ENCODE data around the gene CCL7.

Gene CCL7

GRCh38 chr17:34252444-34253138 is 17.4 kb upstream of the CCL7 start:
- no peaks in the 10 kb centered on the region for H3K27me3 ChIP-seq (ENCODE audit: low read depth)
- no peaks in the 10 kb centered on the region for H3K36me3 ChIP-seq (replicated peaks)
- no peaks in the 10 kb centered on the region for H3K9me3 ChIP-seq
- DNase-seq (ENCODE audit: low spot score in 2 of 2), result peak in 1 of 2 experiments; percentile 46
- peaks cover 22% of the 10 kb centered on the region for H3K4me1 ChIP-seq
- in situ Hi-C loops (cut with MboI; ENCODE audit: low sequenced_read_pairs), result no loop called here
- H3K4me3 ChIP-seq, result no peak overlapping the region

- no peak for DNase-seq (ENCODE audit: low spot score in 2 of 2)
- Histone ChIP-seq H3K4me1 (peaks cover 22% of the 10 kb centered on the region), H3K9me3 (no peaks in the 10 kb centered on the region), H3K27me3 (ENCODE audit: low read depth) (no peaks in the 10 kb centered on the region), H3K36me3 (replicated peaks) (no peaks in the 10 kb centered on the region), H3K4me3 (no peak overlapping the region)
- in situ Hi-C loops (cut with MboI; ENCODE audit: low sequenced_read_pairs), result no loop called here
Observed at GRCh38 chr17:34253139-34253525, 16.9 kb upstream of the CCL7 start.

GRCh38 chr17:34254146-34254545 is 15.9 kb upstream of the CCL7 start:
- in situ Hi-C loops (cut with MboI; ENCODE audit: low sequenced_read_pairs), result no loop called here
- Histone ChIP-seq H3K9me3 (no peaks in the 10 kb centered on the region), H3K4me3 (no peak overlapping the region), H3K4me1 (peaks cover 22% of the 10 kb centered on the region), H3K27me3 (ENCODE audit: low read depth) (no peaks in the 10 kb centered on the region), H3K36me3 (replicated peaks) (no peaks in the 10 kb centered on the region)
- peak; percentile 8 to 16 for DNase-seq (ENCODE audit: low spot score in 2 of 2)

GRCh38 chr17:34254651-34255380 is 15.2 kb upstream of the CCL7 start, which contains the start of gene CCL2:
Gene CCL2 (plus strand): TSS chr17:34255285. CDS start chr17:34255350, 65 bp downstream.
- peaks cover 22% of the 10 kb centered on the region for H3K4me1 ChIP-seq
- no peaks in the 10 kb centered on the region for H3K27me3 ChIP-seq (ENCODE audit: low read depth)
- peak; percentile 88 to 99 for DNase-seq (ENCODE audit: low spot score in 2 of 2)
- no peaks in the 10 kb centered on the region for H3K9me3 ChIP-seq
- in situ Hi-C loops (cut with MboI; ENCODE audit: low sequenced_read_pairs), result no loop called here
- peak within 1 kb of the TSS; percentile 30 for H3K4me3 ChIP-seq
- H3K36me3 ChIP-seq (replicated peaks), result no peaks in the 10 kb centered on the region

- DNase-seq (ENCODE audit: low spot score in 2 of 2), result no peak
- Histone ChIP-seq H3K4me3 (peak overlapping the region; percentile 30), H3K9me3 (no peaks in the 10 kb centered on the region), H3K27me3 (ENCODE audit: low read depth) (no peaks in the 10 kb centered on the region), H3K4me1 (peaks cover 22% of the 10 kb centered on the region), H3K36me3 (replicated peaks) (no peaks in the 10 kb centered on the region)
- in situ Hi-C loops (cut with MboI; ENCODE audit: low sequenced_read_pairs), result no loop called here
Observed at GRCh38 chr17:34255381-34255732, 14.7 kb upstream of the CCL7 start.

- DNase-seq (ENCODE audit: low spot score in 2 of 2), result no peak
- in situ Hi-C loops (cut with MboI; ENCODE audit: low sequenced_read_pairs), result no loop called here
- Histone ChIP-seq H3K36me3 (replicated peaks) (no peaks in the 10 kb centered on the region), H3K9me3 (no peaks in the 10 kb centered on the region), H3K4me3 (peak overlapping the region; percentile 30), H3K4me1 (peaks cover 22% of the 10 kb centered on the region), H3K27me3 (ENCODE audit: low read depth) (no peaks in the 10 kb centered on the region)
Observed at GRCh38 chr17:34255841-34256240, 14.2 kb upstream of the CCL7 start.

- no peaks in the 10 kb centered on the region for H3K36me3 ChIP-seq (replicated peaks)
- in situ Hi-C loops (cut with MboI; ENCODE audit: low sequenced_read_pairs), result no loop called here
- no peak for DNase-seq (ENCODE audit: low spot score in 2 of 2)
- no peaks in the 10 kb centered on the region for H3K27me3 ChIP-seq (ENCODE audit: low read depth)
- H3K9me3 ChIP-seq, result no peaks in the 10 kb centered on the region
- no peak overlapping the region for H3K4me3 ChIP-seq
- H3K4me1 ChIP-seq, result peaks cover 18% of the 10 kb centered on the region
Observed at GRCh38 chr17:34257299-34257985, 12.6 kb upstream of the CCL7 start.

- H3K9me3 ChIP-seq, result no peaks in the 10 kb centered on the region
- no peaks in the 10 kb centered on the region for H3K36me3 ChIP-seq (replicated peaks)
- H3K4me1 ChIP-seq, result peaks cover 13% of the 10 kb centered on the region
- in situ Hi-C loops (cut with MboI; ENCODE audit: low sequenced_read_pairs), result no loop called here
- H3K27me3 ChIP-seq (ENCODE audit: low read depth), result no peaks in the 10 kb centered on the region
- DNase-seq (ENCODE audit: low spot score in 2 of 2), result no peak
- H3K4me3 ChIP-seq, result no peak overlapping the region
Observed at GRCh38 chr17:34257986-34258326, 12.1 kb upstream of the CCL7 start.

- no peak for DNase-seq (ENCODE audit: low spot score in 2 of 2)
- peaks cover 3% of the 10 kb centered on the region for H3K4me1 ChIP-seq
- H3K27me3 ChIP-seq (ENCODE audit: low read depth), result no peaks in the 10 kb centered on the region
- no peaks in the 10 kb centered on the region for H3K36me3 ChIP-seq (replicated peaks)
- in situ Hi-C loops (cut with MboI; ENCODE audit: low sequenced_read_pairs), result no loop called here
- H3K4me3 ChIP-seq, result no peak overlapping the region
- no peaks in the 10 kb centered on the region for H3K9me3 ChIP-seq
Observed at GRCh38 chr17:34259146-34259545, 10.9 kb upstream of the CCL7 start.

- DNase-seq (ENCODE audit: low spot score in 2 of 2), result no peak
- Histone ChIP-seq H3K36me3 (replicated peaks) (no peaks in the 10 kb centered on the region), H3K4me3 (no peak overlapping the region), H3K9me3 (no peaks in the 10 kb centered on the region), H3K27me3 (ENCODE audit: low read depth) (peaks cover 4% of the 10 kb centered on the region), H3K4me1 (no peaks in the 10 kb centered on the region; the same call in 1 of the 2 replicates)
- in situ Hi-C loops (cut with MboI; ENCODE audit: low sequenced_read_pairs), result no loop called here
Observed at GRCh38 chr17:34260861-34261260, 9.2 kb upstream of the CCL7 start.

GRCh38 chr17:34261568-34262337 is 8.3 kb upstream of the CCL7 start:
- no peak for DNase-seq (ENCODE audit: low spot score in 2 of 2)
- no peaks in the 10 kb centered on the region for H3K4me1 ChIP-seq
- in situ Hi-C loops (cut with MboI; ENCODE audit: low sequenced_read_pairs), result no loop called here
- no peak overlapping the region for H3K4me3 ChIP-seq
- H3K36me3 ChIP-seq (replicated peaks), result no peaks in the 10 kb centered on the region
- H3K27me3 ChIP-seq (ENCODE audit: low read depth), result peaks cover 4% of the 10 kb centered on the region
- H3K9me3 ChIP-seq, result no peaks in the 10 kb centered on the region

- DNase-seq (ENCODE audit: low spot score in 2 of 2), result no peak
- no peaks in the 10 kb centered on the region for H3K36me3 ChIP-seq (replicated peaks)
- no peak overlapping the region for H3K4me3 ChIP-seq
- peaks cover 4% of the 10 kb centered on the region for H3K27me3 ChIP-seq (ENCODE audit: low read depth)
- in situ Hi-C loops (cut with MboI; ENCODE audit: low sequenced_read_pairs), result no loop called here
- no peaks in the 10 kb centered on the region for H3K9me3 ChIP-seq
- H3K4me1 ChIP-seq, result no peaks in the 10 kb centered on the region
Observed at GRCh38 chr17:34265711-34266110, 4.3 kb upstream of the CCL7 start.

- DNase-seq (ENCODE audit: low spot score in 2 of 2), result no peak
- Histone ChIP-seq H3K9me3 (no peaks in the 10 kb centered on the region), H3K4me1 (no peaks in the 10 kb centered on the region), H3K4me3 (no peak overlapping the region), H3K27me3 (ENCODE audit: low read depth) (no peaks in the 10 kb centered on the region; the same call in 1 of the 2 replicates), H3K36me3 (replicated peaks) (no peaks in the 10 kb centered on the region)
- in situ Hi-C loops (cut with MboI; ENCODE audit: low sequenced_read_pairs), result no loop called here
Observed at GRCh38 chr17:34275881-34276280, 5.9 kb downstream of the CCL7 start.

All from HAP-1 (cell line).